Kidney epithelial cell (primary cell): ENCODE measurements around the gene ZNF516. TPM values are rescaled to one million over a fixed set of nuclear protein-coding genes. Genes with fewer than 3 reads are reported as not detected.

Source experiments
- DNase-seq: peaks from one replicate; pipeline ENCODE4 v3.0.0-alpha.2; 2010; ENCODE audit warnings: low read depth
- H3K27me3 ChIP-seq: 2 replicates; pipeline ENCODE4 v1.6.0; 2011; ENCODE audit warnings: low read length; ENCODE audit not compliant: control insufficient read depth, insufficient read depth
- H3K36me3 ChIP-seq: 2 replicates; pipeline ENCODE4 v1.5.1; 2011; ENCODE audit warnings: low read length; ENCODE audit not compliant: control insufficient read depth, insufficient read depth
- H3K4me3 ChIP-seq: 2 replicates; pipeline ENCODE4 v1.5.1; 2011; ENCODE audit warnings: low read depth, mild to moderate bottlenecking, control low read depth, low read length
- total RNA-seq: library from RNA; depleted of rRNA; stranded (reverse); fragments of >200 nt; gene quantifications from 2 replicates; pipeline ENCODE4 v1.2.3, GENCODE V29; 2015
- TF ChIP-seq, protein P1 (sequence below): IDR thresholded peaks from 2 replicates; pipeline ENCODE4 v1.5.1; 2011; ENCODE audit warnings: mild to moderate bottlenecking, moderate library complexity, low read length, control low read depth, inconsistent platforms; ENCODE audit not compliant: insufficient read depth, poor library complexity, severe bottlenecking

The ZNF516 gene
- total RNA-seq, 1 donor from 2014 or later = 56.1 TPM

GRCh38 chr18:76518123-76518859 lies 23.2 kb upstream of the ZNF516 start:
- TF ChIP-seq, protein P1, sequence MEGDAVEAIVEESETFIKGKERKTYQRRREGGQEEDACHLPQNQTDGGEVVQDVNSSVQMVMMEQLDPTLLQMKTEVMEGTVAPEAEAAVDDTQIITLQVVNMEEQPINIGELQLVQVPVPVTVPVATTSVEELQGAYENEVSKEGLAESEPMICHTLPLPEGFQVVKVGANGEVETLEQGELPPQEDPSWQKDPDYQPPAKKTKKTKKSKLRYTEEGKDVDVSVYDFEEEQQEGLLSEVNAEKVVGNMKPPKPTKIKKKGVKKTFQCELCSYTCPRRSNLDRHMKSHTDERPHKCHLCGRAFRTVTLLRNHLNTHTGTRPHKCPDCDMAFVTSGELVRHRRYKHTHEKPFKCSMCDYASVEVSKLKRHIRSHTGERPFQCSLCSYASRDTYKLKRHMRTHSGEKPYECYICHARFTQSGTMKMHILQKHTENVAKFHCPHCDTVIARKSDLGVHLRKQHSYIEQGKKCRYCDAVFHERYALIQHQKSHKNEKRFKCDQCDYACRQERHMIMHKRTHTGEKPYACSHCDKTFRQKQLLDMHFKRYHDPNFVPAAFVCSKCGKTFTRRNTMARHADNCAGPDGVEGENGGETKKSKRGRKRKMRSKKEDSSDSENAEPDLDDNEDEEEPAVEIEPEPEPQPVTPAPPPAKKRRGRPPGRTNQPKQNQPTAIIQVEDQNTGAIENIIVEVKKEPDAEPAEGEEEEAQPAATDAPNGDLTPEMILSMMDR = no peak
- Histone ChIP-seq H3K27me3 (no peaks in the 10 kb centered on the region), H3K4me3 (peak overlapping the region; percentile 11), H3K36me3 (no peaks in the 10 kb centered on the region)
- DNase-seq = no peak

DNA sequence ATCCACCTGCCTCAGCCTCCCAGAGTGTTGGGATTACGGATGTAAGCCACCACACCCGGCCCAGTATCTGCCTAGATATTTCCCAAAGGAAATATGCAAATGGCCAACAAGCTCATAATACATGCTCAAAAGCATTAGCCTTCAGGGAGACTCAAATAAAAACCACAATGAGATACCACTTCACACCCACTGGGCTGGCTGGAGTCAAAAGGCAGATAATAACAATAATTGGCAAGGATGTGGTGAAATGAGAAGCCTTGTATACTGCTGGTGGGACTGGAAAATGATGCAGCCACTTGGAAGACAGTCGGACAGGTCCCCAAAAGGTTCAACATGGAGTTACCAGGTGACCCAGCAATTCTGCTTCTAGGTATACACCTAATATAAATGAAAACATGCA lies 20.5 kb upstream of the ZNF516 start:
- H3K27me3 ChIP-seq = no peaks in the 10 kb centered on the region
- TF ChIP-seq, protein P1 = no peak
- H3K4me3 ChIP-seq = no peak overlapping the region
- H3K36me3 ChIP-seq = no peaks in the 10 kb centered on the region
- no peak for DNase-seq

GRCh38 chr18:76514573-76514972 lies 19.5 kb upstream of the ZNF516 start:
- TF ChIP-seq, protein P1 = no peak
- no peaks in the 10 kb centered on the region for H3K27me3 ChIP-seq
- no peaks in the 10 kb centered on the region for H3K36me3 ChIP-seq
- DNase-seq = no peak
- H3K4me3 ChIP-seq = no peak overlapping the region

DNA sequence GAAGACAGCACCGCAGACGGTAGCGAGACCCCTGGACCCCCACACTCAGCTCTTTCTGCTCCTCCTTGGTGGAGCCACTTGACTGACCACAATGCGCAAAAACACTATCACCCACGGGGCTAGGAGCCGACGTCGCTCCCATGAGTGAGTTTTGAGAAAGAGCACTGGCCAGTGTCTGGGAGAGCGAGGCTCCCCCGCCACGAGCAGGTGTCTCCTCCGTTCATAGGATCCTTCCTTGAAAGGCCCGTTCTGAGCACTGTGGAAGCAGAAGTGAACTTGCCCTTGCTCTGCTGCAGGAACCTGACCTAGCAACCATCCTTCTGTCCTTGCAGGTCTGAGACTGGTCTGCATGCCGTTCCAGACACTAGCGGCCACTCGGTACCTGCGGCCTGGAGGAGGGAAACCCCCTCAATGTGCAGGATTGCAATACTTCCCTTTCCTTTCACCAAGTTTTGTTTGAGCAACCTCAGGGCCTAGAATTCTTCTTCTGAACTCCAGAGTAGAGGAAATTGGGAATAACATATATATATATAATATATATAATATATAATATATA lies 12.9 kb upstream of the ZNF516 start:
- TF ChIP-seq, protein P1 = no peak
- DNase-seq = no peak
- H3K36me3 ChIP-seq = no peaks in the 10 kb centered on the region
- H3K4me3 ChIP-seq = no peak overlapping the region
- no peaks in the 10 kb centered on the region for H3K27me3 ChIP-seq

DNA sequence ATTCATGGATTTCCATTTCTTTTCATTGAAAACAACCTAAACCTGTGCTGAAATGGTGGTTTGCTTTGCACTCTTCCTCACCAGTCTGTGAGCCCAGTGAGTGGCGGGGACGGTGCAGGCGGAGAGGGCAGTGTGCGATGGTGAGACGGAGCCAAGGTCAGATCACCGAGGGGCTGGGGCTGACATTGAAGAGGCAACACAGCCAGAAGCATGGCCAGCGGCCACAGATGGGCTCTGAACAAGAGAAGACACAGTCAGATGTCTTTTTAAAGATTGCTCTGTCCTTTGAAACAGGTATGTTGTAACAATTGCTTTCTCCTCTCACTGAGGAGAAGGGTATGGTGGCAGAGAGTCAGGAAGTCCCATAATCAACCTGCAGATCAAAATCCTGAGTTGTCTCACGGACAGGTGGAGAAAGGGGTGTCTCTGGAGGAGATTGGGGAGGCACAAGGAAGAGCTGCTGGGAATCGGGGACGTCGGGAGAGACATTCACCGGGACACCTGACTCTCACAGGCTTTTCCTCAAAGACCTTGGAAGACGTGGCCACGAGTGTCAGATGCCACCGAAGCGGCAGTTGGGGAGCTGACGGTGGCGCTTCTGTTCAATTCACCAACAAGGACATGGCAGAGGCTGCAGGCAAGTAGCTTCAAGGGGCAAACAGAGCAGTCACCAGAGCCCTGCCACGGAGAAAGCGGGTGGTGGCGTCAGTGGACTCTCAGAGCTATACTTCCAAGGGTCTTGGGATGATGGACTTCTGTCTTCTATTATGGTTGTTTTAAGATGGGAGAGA lies 12.1 kb upstream of the ZNF516 start:
- TF ChIP-seq, protein P1 = no peak
- no peaks in the 10 kb centered on the region for H3K27me3 ChIP-seq
- no peak overlapping the region for H3K4me3 ChIP-seq
- DNase-seq = no peak
- H3K36me3 ChIP-seq = no peaks in the 10 kb centered on the region
